ENCODE data around the gene CEP350. TPM values are rescaled to one million over a fixed set of nuclear protein-coding genes. Genes with fewer than 3 reads are reported as not detected.

CEP350 gene
- total RNA-seq, 1 donor from 2014 or later, result 18.0 TPM

DNA sequence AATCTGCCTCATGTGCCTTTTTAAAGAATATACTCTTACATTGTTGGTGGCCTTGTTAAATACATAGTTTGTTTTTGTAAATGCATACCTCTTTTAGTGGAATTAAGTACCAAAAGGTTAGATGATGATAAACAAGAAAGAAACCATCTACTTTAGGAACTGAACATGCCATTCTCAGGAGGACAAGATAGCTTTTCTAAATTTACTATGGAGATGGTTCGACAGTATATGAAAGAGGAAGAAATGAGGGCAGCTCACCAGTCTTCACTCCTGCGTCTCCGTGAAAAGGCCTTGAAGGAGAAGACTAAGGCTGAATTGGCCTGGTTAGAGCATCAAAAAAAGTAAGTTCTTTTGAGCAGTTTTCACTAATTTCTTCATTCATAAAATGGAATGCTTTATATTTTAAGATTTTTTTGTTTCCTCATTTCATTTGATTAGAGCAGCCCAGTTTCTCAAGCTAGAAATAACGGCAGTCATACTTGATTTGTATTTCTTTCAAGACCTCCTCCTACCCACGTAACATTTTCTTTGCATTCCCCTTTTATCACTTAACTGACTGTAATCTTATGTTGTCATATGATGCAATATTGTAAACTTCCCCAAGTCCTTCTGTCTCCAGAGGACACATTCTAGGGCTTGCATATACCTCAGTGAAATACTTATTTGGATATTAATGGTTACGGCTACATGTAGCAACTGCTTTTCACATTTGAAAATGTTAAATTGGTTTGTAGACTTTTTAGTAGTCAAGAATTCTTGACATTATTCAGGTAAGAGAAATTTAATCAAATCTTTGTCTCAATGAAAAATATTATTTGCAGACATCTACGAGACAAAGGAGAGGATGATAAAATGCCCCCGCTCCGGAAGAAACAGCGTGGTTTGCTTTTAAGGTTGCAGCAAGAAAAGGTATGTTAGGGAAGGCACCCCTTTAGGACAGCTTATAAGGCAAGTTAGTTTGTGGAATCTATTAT, 99.3 kb downstream of the CEP350 start:
- ATAC-seq (no peak), DNase-seq (ENCODE audit: low spot score) (no peak)

GRCh38 chr1:180057883-180058396, 103.3 kb downstream of the CEP350 start:
- DNase-seq (ENCODE audit: low spot score) (no peak), ATAC-seq (no peak)

- no peak for DNase-seq (ENCODE audit: low spot score)
- ATAC-seq, result no peak
These were observed 106.4 kb downstream of the CEP350 start for GRCh38 chr1:180061019-180061418.

DNA sequence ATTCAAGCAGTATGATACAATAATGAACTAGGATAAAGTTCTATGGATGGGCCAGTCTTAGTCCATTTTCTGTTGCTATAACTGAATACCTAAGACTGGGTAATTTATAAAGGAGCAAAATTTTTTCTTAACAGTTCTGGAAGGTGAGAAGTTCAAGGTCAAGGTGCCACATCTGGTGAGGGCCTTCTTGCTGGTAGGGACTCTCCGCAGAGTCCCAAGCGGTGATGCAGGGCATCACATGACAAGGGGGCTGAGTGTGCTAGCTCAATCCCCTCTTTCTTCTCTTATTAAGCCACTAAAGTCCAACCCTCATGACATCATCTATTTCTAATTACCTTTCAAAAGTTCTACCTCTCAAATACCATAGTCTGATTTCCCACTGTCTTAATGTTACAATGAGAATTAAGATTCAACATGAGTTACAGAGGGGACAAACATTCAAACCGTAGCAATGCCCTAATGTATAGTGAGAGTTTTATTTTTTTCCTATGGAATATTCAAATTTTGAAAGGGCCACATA, 107.9 kb downstream of the CEP350 start:
- no peak for DNase-seq (ENCODE audit: low spot score)
- ATAC-seq, result no peak

GRCh38 chr1:180065408-180065807, 110.8 kb downstream of the CEP350 start:
- no peak for ATAC-seq

DNA sequence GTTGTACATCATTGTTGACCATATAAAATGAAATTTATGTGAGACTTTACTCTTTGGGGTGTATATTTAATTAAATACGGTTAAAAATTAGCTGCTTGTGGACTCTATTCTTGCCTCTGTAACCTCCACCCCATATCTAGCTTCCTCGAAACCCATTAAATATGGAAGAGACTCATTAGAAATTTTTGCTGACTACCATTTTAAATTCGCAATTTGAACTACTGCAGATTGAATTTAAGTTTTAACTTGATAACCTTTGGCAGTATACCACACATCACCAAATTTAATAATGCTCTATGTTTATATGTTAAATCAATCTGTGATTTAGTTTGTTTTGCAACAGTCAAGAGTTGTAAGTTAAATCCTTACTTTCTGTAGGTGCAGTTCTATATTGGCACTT, 111.5 kb downstream of the CEP350 start:
- DNase-seq (ENCODE audit: low spot score), result no peak
- no peak for ATAC-seq

More at GRCh38 chr1:180065408-180065807, 110.8 kb downstream of the CEP350 start:
- no peak for DNase-seq (ENCODE audit: low spot score)

DNA sequence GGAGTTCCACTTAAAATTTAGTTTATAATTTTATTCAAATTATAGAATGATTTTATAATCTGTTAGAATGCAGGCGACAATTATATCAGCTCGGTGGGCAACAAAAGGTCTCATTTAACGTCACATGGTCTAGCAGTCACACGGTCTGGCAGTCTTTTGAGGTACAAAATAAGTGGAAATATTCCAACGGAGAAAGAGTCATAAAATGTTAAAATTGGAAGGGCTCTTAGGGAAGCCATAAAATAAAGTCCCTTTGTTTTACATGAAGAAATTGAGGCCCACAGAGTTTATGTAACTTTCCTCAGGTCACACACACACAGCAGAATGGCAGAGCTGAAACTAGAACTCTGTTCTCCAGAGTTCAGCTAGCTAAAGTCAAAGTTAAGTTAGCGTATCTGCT, 115.7 kb downstream of the CEP350 start:
- DNase-seq (ENCODE audit: low spot score) (no peak), ATAC-seq (no peak)

DNA sequence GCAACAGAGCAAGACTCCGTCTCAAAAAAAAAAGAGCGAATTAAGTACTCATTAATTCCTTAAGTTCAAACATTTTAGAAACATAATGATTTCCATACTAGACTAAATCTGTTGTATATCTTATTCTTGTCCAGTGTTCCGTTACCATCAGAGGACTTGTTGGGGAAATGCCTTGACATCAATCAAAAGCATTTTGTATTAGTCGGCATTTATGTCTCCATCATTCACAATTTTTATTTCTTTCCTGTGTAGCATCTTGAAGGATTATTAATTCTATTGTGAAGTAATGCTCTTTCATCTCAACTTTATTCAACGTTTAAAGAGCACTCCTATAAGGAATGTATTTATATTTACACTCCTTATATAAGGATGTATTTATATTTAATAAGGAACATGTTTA, 117.1 kb downstream of the CEP350 start:
- DNase-seq (ENCODE audit: low spot score) (no peak), ATAC-seq (no peak)

DNA sequence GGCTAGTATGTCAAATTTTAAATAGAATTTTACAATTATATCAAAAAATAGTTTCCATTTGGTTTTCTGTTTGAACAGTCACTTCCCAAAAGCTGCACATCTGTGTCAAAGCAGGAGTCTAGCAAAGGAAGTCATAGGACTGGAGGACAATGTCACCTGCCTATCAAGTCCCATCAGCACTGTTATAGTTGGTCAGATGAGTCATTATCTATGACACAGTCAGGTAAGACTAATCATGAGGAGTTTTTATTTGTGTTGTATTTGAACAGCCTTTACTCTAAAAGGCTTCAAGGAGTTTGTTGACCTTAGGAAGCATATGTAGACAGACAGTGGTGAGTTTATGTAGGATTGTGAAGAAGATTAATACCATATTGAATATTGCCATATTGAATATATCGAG, 125.8 kb downstream of the CEP350 start:
- no peak for DNase-seq (ENCODE audit: low spot score)
- ATAC-seq, result no peak

DNA sequence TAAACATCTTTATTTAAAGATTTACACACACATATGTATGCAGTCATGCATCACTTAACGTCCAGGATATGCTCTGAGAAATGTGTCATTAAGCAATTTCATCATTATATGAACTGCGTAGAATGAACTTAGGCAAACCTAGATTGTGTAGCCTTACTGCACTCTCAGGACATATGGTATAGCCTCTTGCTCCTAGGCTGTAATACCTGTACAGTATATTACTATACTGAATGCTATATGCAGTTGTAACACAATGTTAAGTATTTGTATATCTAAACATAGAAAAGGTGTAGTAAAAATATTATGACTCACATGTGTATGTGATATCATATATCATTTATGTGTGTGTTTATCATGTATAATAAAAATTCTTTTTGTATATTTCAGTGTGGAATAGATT, 126.9 kb downstream of the CEP350 start:
- ATAC-seq, result no peak
- DNase-seq (ENCODE audit: low spot score), result no peak

GRCh38 chr1:180083164-180083563, 128.6 kb downstream of the CEP350 start:
- no peak for DNase-seq (ENCODE audit: low spot score)
- no peak for ATAC-seq

DNA sequence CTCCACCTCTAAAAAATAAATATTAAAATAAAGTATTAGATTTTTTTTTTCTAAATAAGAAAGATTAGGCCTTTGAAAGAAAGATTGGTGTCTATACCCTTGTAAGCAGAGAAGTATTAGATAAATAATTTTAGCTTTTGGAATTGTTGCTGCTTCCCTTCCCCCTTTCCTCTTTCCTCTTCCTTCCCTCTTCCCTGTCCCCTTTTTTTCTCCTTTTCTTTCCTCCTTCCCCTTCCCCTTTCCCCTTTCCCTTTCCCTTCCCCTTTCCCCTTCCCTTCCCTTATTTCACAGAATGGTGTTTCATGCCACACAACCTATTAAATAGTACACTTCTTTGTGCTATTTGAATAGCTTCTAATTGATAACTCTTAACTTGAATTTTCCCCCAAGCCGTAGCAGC, 130.3 kb downstream of the CEP350 start:
- DNase-seq (ENCODE audit: low spot score) (no peak), ATAC-seq (no peak)

DNA sequence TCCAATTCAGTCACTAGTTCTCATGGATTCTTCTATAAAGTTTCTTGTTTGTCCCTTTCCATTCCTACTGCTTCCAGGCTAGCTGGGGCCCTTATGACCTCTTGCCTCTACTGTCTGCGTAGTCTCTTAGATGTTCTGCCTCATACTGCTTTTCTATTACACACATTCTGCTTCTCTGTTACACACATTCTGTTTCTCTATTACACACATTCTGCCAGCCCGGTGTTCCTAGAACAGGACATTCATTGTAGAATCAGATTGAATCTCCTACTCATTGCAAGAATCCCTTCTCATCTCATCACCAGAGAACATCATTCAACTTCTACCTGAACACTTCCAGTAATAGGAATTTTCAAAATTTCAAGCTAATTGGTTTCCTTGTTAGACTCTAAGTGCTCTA, 130.7 kb downstream of the CEP350 start:
- ATAC-seq, result no peak
- DNase-seq (ENCODE audit: low spot score), result no peak

GRCh38 chr1:180092931-180093650, 138.5 kb downstream of the CEP350 start:
- ATAC-seq (no peak), DNase-seq (ENCODE audit: low spot score) (no peak)

- ATAC-seq, result no peak
- DNase-seq (ENCODE audit: low spot score), result no peak
These were observed 140.2 kb downstream of the CEP350 start for GRCh38 chr1:180094705-180095295.

DNA sequence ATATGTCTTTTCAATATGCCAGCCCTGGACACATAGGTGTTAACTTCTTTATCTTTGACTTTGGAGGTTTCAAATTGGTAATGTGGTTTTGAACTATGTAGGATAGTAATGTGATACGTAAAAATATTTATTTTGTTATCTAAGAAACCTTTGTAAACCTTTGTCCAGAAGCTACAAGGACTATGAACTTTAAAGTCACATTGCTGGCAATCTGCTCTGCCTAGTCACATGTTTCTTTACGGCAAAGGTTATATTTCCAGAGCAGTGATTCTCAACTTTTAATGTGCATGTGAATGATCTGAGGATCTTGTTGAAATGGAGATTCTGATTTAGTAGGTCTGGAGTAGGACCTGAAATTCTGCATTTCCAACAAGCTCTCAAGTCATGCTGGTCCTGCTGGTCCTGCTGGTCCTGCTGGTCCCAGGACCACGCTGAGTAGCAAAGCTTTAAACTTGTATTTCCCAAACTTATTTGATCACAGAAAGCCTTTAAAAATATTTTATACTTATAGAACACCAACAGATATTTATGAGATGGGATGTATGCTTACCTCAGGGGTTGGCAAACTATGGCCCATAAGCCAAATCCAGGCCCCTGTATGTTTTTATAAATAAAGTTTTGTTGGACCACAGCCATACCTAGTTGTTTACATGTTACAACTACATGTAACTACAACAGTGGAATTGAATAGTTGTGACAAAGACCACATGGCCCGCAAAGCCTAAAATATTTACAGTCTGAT, 142.1 kb downstream of the CEP350 start:
- ATAC-seq, result peak; percentile 37
- no peak for DNase-seq (ENCODE audit: low spot score)

DNA sequence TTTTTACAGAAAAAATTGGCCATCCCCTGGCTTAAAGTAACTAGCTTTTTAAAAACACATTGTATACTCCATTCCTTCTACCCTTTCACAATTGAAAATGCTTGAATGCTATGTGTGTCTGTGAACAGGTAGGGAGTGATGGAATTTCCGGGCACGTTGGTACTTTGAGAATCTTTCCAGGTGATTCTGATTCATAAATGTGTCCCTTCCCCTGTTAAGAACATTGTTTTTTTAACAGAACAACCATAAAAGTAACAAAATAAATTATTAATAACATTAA, 142.7 kb downstream of the CEP350 start:
- no peak for ATAC-seq
- no peak for DNase-seq (ENCODE audit: low spot score)

GRCh38 chr1:180101411-180101810, 146.8 kb downstream of the CEP350 start:
- DNase-seq (ENCODE audit: low spot score) (no peak), ATAC-seq (no peak)

DNA sequence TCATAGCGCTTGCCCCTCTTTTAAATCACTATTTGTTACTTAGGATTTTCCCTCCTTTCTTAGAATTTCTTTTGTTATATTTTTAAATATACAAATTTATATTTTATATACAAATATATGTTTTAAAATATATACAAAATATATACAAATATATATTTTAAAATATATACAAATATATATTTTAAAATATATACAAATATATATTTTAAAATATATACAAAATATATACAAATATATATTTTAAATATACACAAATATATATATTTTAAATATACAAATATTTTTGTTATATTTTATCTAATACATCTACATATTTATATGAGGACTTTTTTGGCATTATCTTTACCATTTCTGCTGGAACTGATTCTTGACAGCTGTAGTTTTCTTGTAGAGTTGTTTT, 149.2 kb downstream of the CEP350 start:
- no peak for DNase-seq (ENCODE audit: low spot score)

GRCh38 chr1:180112091-180112490, 157.5 kb downstream of the CEP350 start:
- ATAC-seq (no peak), DNase-seq (ENCODE audit: low spot score) (no peak)

More for the DNA sequence above, 149.2 kb downstream of the CEP350 start:
- no peak for ATAC-seq
